ENCODE measurements around the gene SHROOM2. TPM values are rescaled to one million over a fixed set of nuclear protein-coding genes. Genes with fewer than 3 reads are reported as not detected.

SHROOM2 gene
- total and polyA plus RNA-seq, 2 of the 4 experiments (the other 2 are of a cell fraction), result 8.1 to 14.2 TPM

GRCh38 chrX:9790866-9791265, 4.6 kb downstream of the SHROOM2 start:
- dilution Hi-C loops (cut with HindIII; ENCODE audit: low sequenced_read_pairs, unreplicated experiment), result no loop called here
- no peak overlapping the region for H3K4me3 ChIP-seq (ENCODE audit: insufficient read depth, low read depth, low read length)

More at GRCh38 chrX:9790866-9791265, 4.6 kb downstream of the SHROOM2 start:
- Histone ChIP-seq H4K5ac (ENCODE audit: low read depth, low read length) (no peak overlapping the region), H3K9me3 (ENCODE audit: control insufficient read depth, insufficient read depth, low read length) (peaks cover 2% of the 10 kb centered on the region; the same call in 1 of the 2 replicates), H4K91ac (ENCODE audit: insufficient read depth, low read depth, low read length) (no peak overlapping the region), H3K9me1 (ENCODE audit: insufficient read depth, low read length) (no peaks in the 10 kb centered on the region), H2AK9ac (replicated peaks; ENCODE audit: low read depth, low read length, poor library complexity) (no peak overlapping the region), H3K27ac (ENCODE audit: insufficient read depth, low read length) (no peak overlapping the region), H2BK5ac (ENCODE audit: low read depth, low read length, poor library complexity, severe bottlenecking) (no peak overlapping the region), H3K4me2 (ENCODE audit: low read depth, low read length) (no peak overlapping the region), H2BK120ac (ENCODE audit: low read depth, low read length) (no peak overlapping the region), H3K4me1 (ENCODE audit: control insufficient read depth, insufficient read depth, low read length) (peaks cover 4% of the 10 kb centered on the region; the same call in 1 of the 2 replicates), H2BK15ac (ENCODE audit: low read depth, low read length) (no peak overlapping the region), H3K14ac (replicated peaks; ENCODE audit: low read depth, low read length) (no peak overlapping the region), H3K27me3 (ENCODE audit: control insufficient read depth, insufficient read depth, low read length) (peaks cover 9% of the 10 kb centered on the region), H4K8ac (ENCODE audit: low read depth in 2 of 2, low read length in 2 of 2) (no peak overlapping the region), H4K20me1 (ENCODE audit: insufficient read depth, low read length) (no peaks in the 10 kb centered on the region), H3K79me1 (ENCODE audit: low read depth in 1 of 2, low read length in 2 of 2) (no peaks in the 10 kb centered on the region), H3K9ac (ENCODE audit: low read depth, low read length) (no peak overlapping the region), H2AFZ (replicated peaks; ENCODE audit: low read length, poor library complexity) (no peak overlapping the region), H2BK20ac (ENCODE audit: low read depth, low read length) (no peak overlapping the region), H3K4ac (ENCODE audit: low read depth, low read length) (no peak overlapping the region), H3K56ac (ENCODE audit: extremely low read depth, insufficient read depth, low read length) (no peak overlapping the region), H3K36me3 (ENCODE audit: control insufficient read depth, insufficient read depth, low read length) (no peaks in the 10 kb centered on the region), H2AK5ac (ENCODE audit: low read depth, low read length) (no peak overlapping the region), H3K18ac (ENCODE audit: low read depth, low read length) (no peak overlapping the region), H3K23ac (ENCODE audit: low read depth, low read length) (no peak overlapping the region)
- ChIA-PET POLR2A (ENCODE audit: unreplicated experiment) (interaction anchor here (0.6 kb wide), 1 partner anchor 1604 kb away, joined by 4 read pairs; no protein-coding TSS in a partner anchor), CTCF (interaction anchor here (0.6 kb wide), 1 partner anchor 1105 kb away, joined by 3 read pairs; no protein-coding TSS in a partner anchor)
- intact Hi-C loops (cut with micrococcal nuclease), result no loop called here
- ATAC-seq (ENCODE audit: low read depth), result no peak
- in situ Hi-C loops (cut with MboI; ENCODE audit: low sequenced_read_pairs), result no loop called here
- no TSS peak for BruUV-seq (replicated peaks)
- TF ChIP-seq, protein P1, sequence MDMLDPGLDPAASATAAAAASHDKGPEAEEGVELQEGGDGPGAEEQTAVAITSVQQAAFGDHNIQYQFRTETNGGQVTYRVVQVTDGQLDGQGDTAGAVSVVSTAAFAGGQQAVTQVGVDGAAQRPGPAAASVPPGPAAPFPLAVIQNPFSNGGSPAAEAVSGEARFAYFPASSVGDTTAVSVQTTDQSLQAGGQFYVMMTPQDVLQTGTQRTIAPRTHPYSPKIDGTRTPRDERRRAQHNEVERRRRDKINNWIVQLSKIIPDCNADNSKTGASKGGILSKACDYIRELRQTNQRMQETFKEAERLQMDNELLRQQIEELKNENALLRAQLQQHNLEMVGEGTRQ (IDR thresholded peaks at IDR 0.05; ENCODE audit: low read depth, low read length), result no peak
- TF ChIP-seq SMC3 (IDR thresholded peaks at IDR 0.05; ENCODE audit: low read depth, low read length), result no peak
- TF ChIP-seq RFX5 (IDR thresholded peaks at IDR 0.05; ENCODE audit: low read depth, low read length), result no peak
- no peak for TF ChIP-seq BHLHE40 (IDR thresholded peaks at IDR 0.05; ENCODE audit: low read depth, low read length)
- TF ChIP-seq, protein P2, sequence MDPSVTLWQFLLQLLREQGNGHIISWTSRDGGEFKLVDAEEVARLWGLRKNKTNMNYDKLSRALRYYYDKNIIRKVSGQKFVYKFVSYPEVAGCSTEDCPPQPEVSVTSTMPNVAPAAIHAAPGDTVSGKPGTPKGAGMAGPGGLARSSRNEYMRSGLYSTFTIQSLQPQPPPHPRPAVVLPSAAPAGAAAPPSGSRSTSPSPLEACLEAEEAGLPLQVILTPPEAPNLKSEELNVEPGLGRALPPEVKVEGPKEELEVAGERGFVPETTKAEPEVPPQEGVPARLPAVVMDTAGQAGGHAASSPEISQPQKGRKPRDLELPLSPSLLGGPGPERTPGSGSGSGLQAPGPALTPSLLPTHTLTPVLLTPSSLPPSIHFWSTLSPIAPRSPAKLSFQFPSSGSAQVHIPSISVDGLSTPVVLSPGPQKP (IDR thresholded peaks at IDR 0.05; ENCODE audit: borderline replicate concordance, low read depth, low read length), result no peak
- no peak for TF ChIP-seq NFE2L2 (IDR thresholded peaks at IDR 0.05; ENCODE audit: low read depth, low read length)
- TF ChIP-seq RCOR1 (IDR thresholded peaks at IDR 0.05; ENCODE audit: insufficient replicate concordance, low read length), result no peak
- no peak for TF ChIP-seq CHD1 (IDR thresholded peaks at IDR 0.05; ENCODE audit: low read depth, low read length)
- TF ChIP-seq CEBPB (IDR thresholded peaks at IDR 0.05; ENCODE audit: low read depth, low read length), result no peak
- TF ChIP-seq POLR2A (IDR thresholded peaks at IDR 0.05; ENCODE audit: low read depth, low read length), result no peak
- no peak for TF ChIP-seq MAZ (IDR thresholded peaks at IDR 0.05; ENCODE audit: borderline replicate concordance, low read depth, low read length)
- no peak for TF ChIP-seq MXI1 (IDR thresholded peaks at IDR 0.05; ENCODE audit: borderline replicate concordance, low read depth, low read length)
- WGBS, 2 experiments (ENCODE audit: extremely low coverage in 2 of 2, insufficient read length in 1 of 2), result no CpG with 5 or more reads among the region's 6 CpGs
- DNase-seq, result peak; percentile 53
